HEK293T (cell line): ENCODE data around the gene MANBA.

Source experiments
- CTCF ChIA-PET: fragments of 350-600 bp; formaldehyde crosslinking; extraction: SDS; loops from one replicate; lab custom pipeline; 2021; ENCODE audit warnings: antibody characterized with exemption, inconsistent platforms; lab: Yijun Ruan, JAX
- POLR2A ChIA-PET: fragments of 350-600 bp; formaldehyde crosslinking; extraction: SDS; loops from one replicate; lab custom pipeline; 2020; ENCODE audit warnings: antibody characterized with exemption, inconsistent platforms; lab: Yijun Ruan, JAX
- DNase-seq: peaks from one replicate; pipeline ENCODE4 v3.0.0; 2012; ENCODE audit warnings: mixed read lengths; ENCODE audit errors: extremely low spot score
- ARNT ChIP-seq: fragments of 450-650 bp; IDR thresholded peaks from 2 replicates; pipeline ENCODE4 v1.6.1; 2017; ENCODE audit warnings: mild to moderate bottlenecking
- BHLHE40 ChIP-seq: fragments of 450-650 bp; IDR thresholded peaks from 2 replicates; pipeline ENCODE4 v1.6.1; 2016; ENCODE audit warnings: mild to moderate bottlenecking, moderate library complexity, borderline replicate concordance
- CTBP1 ChIP-seq: fragments of 450-650 bp; IDR thresholded peaks from 2 replicates; pipeline ENCODE4 v1.6.1; 2016; ENCODE audit warnings: borderline replicate concordance
- ELF4 ChIP-seq: fragments of 450-650 bp; IDR thresholded peaks from 2 replicates; pipeline ENCODE4 v1.6.1; 2017; ENCODE audit warnings: antibody characterized with exemption
- FOXA1 ChIP-seq: fragments of 450-650 bp; IDR thresholded peaks from 2 replicates; pipeline ENCODE4 v1.6.1; 2016; ENCODE audit warnings: mild to moderate bottlenecking
- FOXK2 ChIP-seq: fragments of 450-650 bp; IDR thresholded peaks from 2 replicates; pipeline ENCODE4 v1.6.1; 2016; ENCODE audit warnings: mild to moderate bottlenecking
- FOXM1 ChIP-seq: fragments of 450-650 bp; IDR thresholded peaks from 2 replicates; pipeline ENCODE4 v1.6.1; 2017; ENCODE audit warnings: mild to moderate bottlenecking, borderline replicate concordance
- HDGF ChIP-seq: fragments of 450-650 bp; IDR thresholded peaks from 2 replicates; pipeline ENCODE4 v1.6.1; 2017; ENCODE audit warnings: antibody characterized with exemption, borderline replicate concordance
- L3MBTL2 ChIP-seq: fragments of 450-650 bp; conservative IDR thresholded peaks from 2 replicates; pipeline ENCODE4 v1.6.1; 2016; ENCODE audit warnings: mild to moderate bottlenecking
- LEF1 ChIP-seq: fragments of 450-650 bp; IDR thresholded peaks from 2 replicates; pipeline ENCODE4 v1.6.1; 2017; ENCODE audit warnings: mild to moderate bottlenecking, borderline replicate concordance
- NFRKB ChIP-seq: fragments of 450-650 bp; IDR thresholded peaks from 2 replicates; pipeline ENCODE4 v1.6.1; 2016; ENCODE audit warnings: mild to moderate bottlenecking, moderate library complexity
- PKNOX1 ChIP-seq: fragments of 450-650 bp; IDR thresholded peaks from 2 replicates; pipeline ENCODE4 v1.6.1; 2016
- SP1 ChIP-seq: fragments of 450-650 bp; IDR thresholded peaks from 2 replicates; pipeline ENCODE4 v1.6.1; 2017
- SUZ12 ChIP-seq: fragments of 450-650 bp; IDR thresholded peaks from 2 replicates; pipeline ENCODE4 v1.6.1; 2016; ENCODE audit warnings: mild to moderate bottlenecking
- TARDBP ChIP-seq: fragments of 450-650 bp; IDR thresholded peaks from 2 replicates; pipeline ENCODE4 v1.6.1; 2016
- ZNF384 ChIP-seq: fragments of 450-650 bp; IDR thresholded peaks from 2 replicates; pipeline ENCODE4 v1.6.1; 2016

The MANBA gene

GRCh38 chr4:102760645-102761295 is at the start of gene MANBA:
MANBA (minus strand) TSS chr4:102760968; CDS start chr4:102760894, 74 bp downstream.
- TF ChIP-seq SUZ12 = no peak
- peak; percentile 54; the same call in 1 of the 2 replicates for TF ChIP-seq L3MBTL2

GRCh38 chr4:102809691-102810090 is 48.9 kb upstream of the MANBA start:
- CTCF ChIA-PET = no interaction called here
- no peak for TF ChIP-seq ARNT
- no peak for TF ChIP-seq SP1
- no peak for TF ChIP-seq L3MBTL2
- TF ChIP-seq FOXM1 = no peak
- TF ChIP-seq FOXA1 = no peak
- no peak for TF ChIP-seq ELF4
- no peak for TF ChIP-seq PKNOX1
- TF ChIP-seq HDGF = no peak
- TF ChIP-seq TARDBP = no peak
- no peak for TF ChIP-seq FOXK2
- DNase-seq = no peak
- POLR2A ChIA-PET = interaction anchor here (1.5 kb wide), 1 partner anchor 18 kb away, joined by 8 read pairs; no protein-coding TSS in a partner anchor

More at GRCh38 chr4:102760645-102761295, at the start of gene MANBA:
- ChIA-PET POLR2A (interaction anchor here (1.0 to 1.9 kb wide), 6 partner anchors 20 to 108 kb away, joined by 3 to 19 read pairs (median 5); partner anchors contain the start of genes CISD2 and UBE2D3), CTCF (interaction anchor here (0.5 kb wide), 1 partner anchor 25 kb away, joined by 3 read pairs; no protein-coding TSS in a partner anchor)
- peak; percentile 90 for DNase-seq

GRCh38 chr4:102809190-102809589 is 48.4 kb upstream of the MANBA start:
- ChIA-PET POLR2A (interaction anchor here (1.5 kb wide), 1 partner anchor 19 kb away, joined by 8 read pairs; no protein-coding TSS in a partner anchor), CTCF (no interaction called here)
- TF ChIP-seq SP1 = no peak
- no peak for DNase-seq

- ChIA-PET CTCF (no interaction called here), POLR2A (no interaction called here)
- DNase-seq = no peak
- no peak for TF ChIP-seq L3MBTL2
- no peak for TF ChIP-seq NFRKB
- no peak for TF ChIP-seq BHLHE40
These were observed 47.2 kb upstream of the MANBA start for GRCh38 chr4:102808009-102808408.

- TF ChIP-seq TARDBP (no peak), NFRKB (no peak), PKNOX1 (no peak), CTBP1 (no peak), BHLHE40 (no peak), FOXM1 (no peak), SUZ12 (no peak), SP1 (no peak), ZNF384 (no peak), ELF4 (no peak), HDGF (no peak), ARNT (no peak), L3MBTL2 (no peak), FOXA1 (no peak), FOXK2 (no peak), LEF1 (no peak)
- ChIA-PET CTCF (no interaction called here), POLR2A (no interaction called here)
- DNase-seq = no peak
These were observed 46.6 kb upstream of the MANBA start for GRCh38 chr4:102807345-102807744.

GRCh38 chr4:102799816-102800215 is 39.0 kb upstream of the MANBA start:
- CTCF ChIA-PET = no interaction called here

GRCh38 chr4:102794999-102795398 is 34.2 kb upstream of the MANBA start:
- POLR2A ChIA-PET = interaction anchor here (1.5 kb wide), 1 partner anchor 74 kb away, joined by 4 read pairs; the partner anchor contains the start of gene CISD2
- no peak for DNase-seq
- CTCF ChIA-PET = no interaction called here
- TF ChIP-seq ZNF384 = no peak
- no peak for TF ChIP-seq FOXK2

More at GRCh38 chr4:102799816-102800215, 39.0 kb upstream of the MANBA start:
- no peak for TF ChIP-seq SUZ12
- no peak for DNase-seq
- POLR2A ChIA-PET = no interaction called here

- no peak for TF ChIP-seq L3MBTL2
- TF ChIP-seq FOXM1 = no peak
- TF ChIP-seq HDGF = no peak
- no peak for TF ChIP-seq NFRKB
- no peak for TF ChIP-seq FOXK2
- no peak for TF ChIP-seq SUZ12
- no peak for TF ChIP-seq FOXA1
- TF ChIP-seq ELF4 = no peak
- no peak for TF ChIP-seq CTBP1
- TF ChIP-seq ZNF384 = no peak
- CTCF ChIA-PET = no interaction called here
- POLR2A ChIA-PET = no interaction called here
- no peak for DNase-seq
These were observed 31.7 kb upstream of the MANBA start for GRCh38 chr4:102792361-102792936.
